ENCODE measurements around the gene IFRD1.

The IFRD1 gene

GRCh38 chr7:112439476-112439875 is 10.8 kb upstream of the IFRD1 start:
- DNase-seq (ENCODE audit: low read depth): no peak
- no peak for TF ChIP-seq CTCF (conservative IDR thresholded peaks at IDR 0.05; ENCODE audit: low read length)
- H3K4me3 ChIP-seq (ENCODE audit: low read length): no peak overlapping the region

GRCh38 chr7:112442210-112442609 is 8.1 kb upstream of the IFRD1 start:
- no peak for TF ChIP-seq CTCF (conservative IDR thresholded peaks at IDR 0.05; ENCODE audit: low read length)

GRCh38 chr7:112444505-112444904 is 5.8 kb upstream of the IFRD1 start:
- DNase-seq (ENCODE audit: low read depth): no peak
- no peak overlapping the region for H3K4me3 ChIP-seq (ENCODE audit: low read length)
- TF ChIP-seq CTCF (conservative IDR thresholded peaks at IDR 0.05; ENCODE audit: low read length): no peak

More at GRCh38 chr7:112442210-112442609, 8.1 kb upstream of the IFRD1 start:
- no peak overlapping the region for H3K4me3 ChIP-seq (ENCODE audit: low read length)
- DNase-seq (ENCODE audit: low read depth): no peak

- no peak for DNase-seq (ENCODE audit: low read depth)
- no peak overlapping the region for H3K4me3 ChIP-seq (ENCODE audit: low read length)
- no peak for TF ChIP-seq CTCF (conservative IDR thresholded peaks at IDR 0.05; ENCODE audit: low read length)
Measured at GRCh38 chr7:112446431-112446830, 3.8 kb upstream of the IFRD1 start.

- H3K4me3 ChIP-seq (ENCODE audit: low read length): no peak overlapping the region
- no peak for TF ChIP-seq CTCF (conservative IDR thresholded peaks at IDR 0.05; ENCODE audit: low read length)
- no peak for DNase-seq (ENCODE audit: low read depth)
Measured at GRCh38 chr7:112447406-112447805, 2.9 kb upstream of the IFRD1 start.

- DNase-seq (ENCODE audit: low read depth): no peak
- H3K4me3 ChIP-seq (ENCODE audit: low read length): no peak overlapping the region
- no peak for TF ChIP-seq CTCF (conservative IDR thresholded peaks at IDR 0.05; ENCODE audit: low read length)
Measured at GRCh38 chr7:112448381-112448780, 1.9 kb upstream of the IFRD1 start.

- no peak for DNase-seq (ENCODE audit: low read depth)
- H3K4me3 ChIP-seq (ENCODE audit: low read length): no peak overlapping the region
- TF ChIP-seq CTCF (conservative IDR thresholded peaks at IDR 0.05; ENCODE audit: low read length): no peak
Measured at GRCh38 chr7:112448891-112449290, 1.4 kb upstream of the IFRD1 start.

All from AG10803 (cell line).